Fibroblast of lung (primary cell): ENCODE results near the gene EEIG1.

Source experiments
- EZH2 ChIP-seq: IDR thresholded peaks from 2 replicates; pipeline ENCODE4 v1.5.1; 2012; ENCODE audit warnings: low read length, control low read depth, mild to moderate bottlenecking; ENCODE audit errors: missing control alignments
- TF ChIP-seq, protein P1 (sequence below), 2 donors: IDR thresholded peaks in 1 of 2; conservative IDR thresholded peaks in 1 of 2; 1 replicate in 1 of 2; 2 replicates in 1 of 2; pipeline ENCODE4 v1.5.1; 2011 to 2012; ENCODE audit warnings: low read length in 2 of 2, control low read depth in 1 of 2, inconsistent platforms in 1 of 2, low read depth in 1 of 2, mild to moderate bottlenecking in 1 of 2

DNA sequence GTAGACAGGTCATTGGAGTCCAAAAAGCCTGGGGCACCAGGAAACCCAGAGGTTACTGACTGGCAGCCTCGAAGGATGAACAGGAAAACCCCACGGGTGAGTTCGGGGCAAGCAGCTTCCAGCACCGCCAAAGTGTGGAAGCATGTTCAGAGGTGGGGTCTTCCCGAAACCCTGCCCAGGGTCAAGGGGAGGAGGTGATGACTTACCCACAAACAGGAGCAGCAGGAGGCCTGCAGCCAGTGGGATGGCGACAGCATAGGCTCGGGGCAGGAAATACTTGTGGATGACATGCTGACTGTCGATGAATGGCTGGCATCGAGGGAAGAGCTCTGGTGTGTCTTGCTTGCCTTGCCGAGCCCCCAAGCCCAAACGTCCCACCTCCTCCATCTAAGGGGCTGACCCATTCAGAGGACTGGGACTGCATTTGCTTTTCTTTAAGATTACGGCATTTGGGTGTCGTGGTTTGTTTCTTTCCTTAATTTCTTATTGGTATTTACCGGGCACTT lies 44.4 kb downstream of the EEIG1 start:
- TF ChIP-seq EZH2 = no peak
- TF ChIP-seq, protein P1, sequence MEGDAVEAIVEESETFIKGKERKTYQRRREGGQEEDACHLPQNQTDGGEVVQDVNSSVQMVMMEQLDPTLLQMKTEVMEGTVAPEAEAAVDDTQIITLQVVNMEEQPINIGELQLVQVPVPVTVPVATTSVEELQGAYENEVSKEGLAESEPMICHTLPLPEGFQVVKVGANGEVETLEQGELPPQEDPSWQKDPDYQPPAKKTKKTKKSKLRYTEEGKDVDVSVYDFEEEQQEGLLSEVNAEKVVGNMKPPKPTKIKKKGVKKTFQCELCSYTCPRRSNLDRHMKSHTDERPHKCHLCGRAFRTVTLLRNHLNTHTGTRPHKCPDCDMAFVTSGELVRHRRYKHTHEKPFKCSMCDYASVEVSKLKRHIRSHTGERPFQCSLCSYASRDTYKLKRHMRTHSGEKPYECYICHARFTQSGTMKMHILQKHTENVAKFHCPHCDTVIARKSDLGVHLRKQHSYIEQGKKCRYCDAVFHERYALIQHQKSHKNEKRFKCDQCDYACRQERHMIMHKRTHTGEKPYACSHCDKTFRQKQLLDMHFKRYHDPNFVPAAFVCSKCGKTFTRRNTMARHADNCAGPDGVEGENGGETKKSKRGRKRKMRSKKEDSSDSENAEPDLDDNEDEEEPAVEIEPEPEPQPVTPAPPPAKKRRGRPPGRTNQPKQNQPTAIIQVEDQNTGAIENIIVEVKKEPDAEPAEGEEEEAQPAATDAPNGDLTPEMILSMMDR (conservative IDR thresholded peaks at IDR 0.05 in 1 of 2, IDR thresholded peaks at IDR 0.05 in 1 of 2; ENCODE audit: low read depth in 1 of 2, low read length in 2 of 2) = no peak
